GM18867 (cell line): Measurements from ENCODE around the gene GDNF.
"Not testable (repeated sequence)": the region's sequence is repeated elsewhere in the genome, so short reads cannot be mapped to it uniquely, and the experiment has no call there.

ENCODE experiments used
- ATAC-seq: cut with Tn5 transposase; IDR thresholded peaks from one replicate; pipeline ENCODE4 v1.9.1; 2021; ENCODE audit warnings: mild to moderate bottlenecking, moderate library complexity; ENCODE audit not compliant: unreplicated experiment

The GDNF gene

GRCh38 chr5:37787742-37788141, 52.1 kb downstream of the GDNF start:
- ATAC-seq: no peak

- ATAC-seq: no peak
Measured at GRCh38 chr5:37786862-37787519, 52.9 kb downstream of the GDNF start.

- ATAC-seq: no peak
Measured at GRCh38 chr5:37786416-37786815, 53.4 kb downstream of the GDNF start.

GRCh38 chr5:37781409-37781808, 58.4 kb downstream of the GDNF start:
- ATAC-seq: not testable (repeated sequence)

GRCh38 chr5:37777432-37778130, 62.3 kb downstream of the GDNF start:
- ATAC-seq: no peak

- no peak for ATAC-seq
Measured at GRCh38 chr5:37776826-37777225, 63.0 kb downstream of the GDNF start.

- no peak for ATAC-seq
Measured at GRCh38 chr5:37774912-37775483, 64.8 kb downstream of the GDNF start.

GRCh38 chr5:37773809-37774208, 66.0 kb downstream of the GDNF start:
- ATAC-seq: no peak

- no peak for ATAC-seq
Measured at GRCh38 chr5:37772255-37772654, 67.6 kb downstream of the GDNF start.

GRCh38 chr5:37771731-37772130, 68.1 kb downstream of the GDNF start:
- no peak for ATAC-seq

- ATAC-seq: no peak
Measured at GRCh38 chr5:37771203-37771611, 68.6 kb downstream of the GDNF start.

GRCh38 chr5:37770786-37771185, 69.1 kb downstream of the GDNF start:
- no peak for ATAC-seq

- no peak for ATAC-seq
Measured at GRCh38 chr5:37769840-37770239, 70.0 kb downstream of the GDNF start.

GRCh38 chr5:37769108-37769507, 70.7 kb downstream of the GDNF start:
- no peak for ATAC-seq

- no peak for ATAC-seq
Measured at GRCh38 chr5:37768371-37768770, 71.5 kb downstream of the GDNF start.

GRCh38 chr5:37767961-37768360, 71.9 kb downstream of the GDNF start:
- no peak for ATAC-seq

GRCh38 chr5:37767251-37767650, 72.6 kb downstream of the GDNF start:
- no peak for ATAC-seq
